Esophagus squamous epithelium (tissue), 5 donors: ENCODE results near the gene PAFAH2. TPM values are rescaled to one million over a fixed set of nuclear protein-coding genes. Genes with fewer than 3 reads are reported as not detected.

ENCODE experiments used
- DNase-seq: peaks from one replicate; lab custom pipeline; 2025; lab: John Stamatoyannopoulos, UW
- H3K27ac ChIP-seq, 4 donors: fragments of 200-600 bp; sonication (generic); one replicate each; pipeline ENCODE4 v1.5.1; 2016 to 2019; ENCODE audit warnings: mild to moderate bottlenecking in 1 of 4
- H3K27me3 ChIP-seq, 4 donors: fragments of 200-600 bp; sonication (generic); 1 replicate in 3 of 4; 2 replicates in 1 of 4; pipeline versions ENCODE4 v1.5.1 to v1.6.0; 2017 to 2021; ENCODE audit warnings: antibody characterized with exemption in 1 of 4
- H3K36me3 ChIP-seq, 3 donors: fragments of 200-600 bp; sonication (generic); one replicate each; pipeline ENCODE4 v1.5.1; 2016 to 2019
- H3K4me1 ChIP-seq, 3 donors: fragments of 200-600 bp; sonication (generic); one replicate each; pipeline ENCODE4 v1.5.1; 2017 to 2019
- H3K4me3 ChIP-seq, 4 donors: fragments of 200-600 bp; sonication (generic); 1 replicate in 3 of 4; 2 replicates in 1 of 4; pipeline ENCODE4 v1.5.1; 2016 to 2019; ENCODE audit warnings: mild to moderate bottlenecking in 2 of 4, moderate library complexity in 1 of 4
- H3K9me3 ChIP-seq, 3 donors: fragments of 200-600 bp; sonication (generic); one replicate each; pipeline ENCODE4 v1.5.1; 2016 to 2019
- POLR2A ChIP-seq, 4 donors: fragments of 450-650 bp; IDR thresholded peaks; one replicate each; pipeline ENCODE4 v1.6.1; 2017; ENCODE audit warnings: antibody characterized with exemption in 4 of 4, mild to moderate bottlenecking in 4 of 4, moderate library complexity in 3 of 4
- WGBS, 2 donors: methylation state at CpG; one replicate each; pipeline ENCODE4 v1.1.5; 2018; 5-methylcytosine and 5-hydroxymethylcytosine counted together
- intact Hi-C: fragments of 100-400 bp; cut with DNase I; formaldehyde crosslinking; loops from one replicate; pipeline ENCODE4 v1.15.0; 2022
- total RNA-seq, 4 donors: library from RNA; depleted of rRNA; stranded (reverse); fragments of >200 nt; gene quantifications; one replicate each; pipeline ENCODE4 v1.1.0, GENCODE V29; 2016
- TF ChIP-seq, protein P1 (sequence below), 6 experiments: fragments of 450-650 bp in 4 of 6; fragments of 200-600 bp in 2 of 6; sonication (generic) in 2 of 6; IDR thresholded peaks; one replicate each; pipeline ENCODE4 v1.5.1; 2016 to 2019; ENCODE audit warnings: antibody characterized with exemption in 6 of 6, mild to moderate bottlenecking in 4 of 6, moderate library complexity in 4 of 6
- donor health status: DM: yes; HTN: yes; CAD: no.

PAFAH2 gene
- total RNA-seq, 4 donors from 2014 or later = 8.3 to 17.2 (median 11.7) TPM

DNA sequence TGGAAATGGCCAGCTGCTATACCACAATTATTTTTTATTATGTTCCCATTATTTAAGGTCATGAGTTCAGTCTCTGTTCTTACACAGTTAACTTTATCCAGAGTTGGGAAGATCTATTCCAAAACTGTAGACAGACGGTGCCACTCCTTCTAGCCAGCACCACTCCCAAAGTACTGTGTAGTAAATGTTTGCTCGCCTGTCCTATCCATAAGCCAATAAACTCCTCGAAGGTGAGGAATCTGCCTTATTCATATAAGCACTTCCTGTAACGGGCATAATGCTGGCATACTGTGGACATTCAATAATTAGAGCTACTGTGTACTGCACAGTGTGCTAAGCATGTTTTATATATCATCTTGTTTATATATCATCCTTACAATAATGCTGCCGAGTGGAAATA is 65.5 kb downstream of the PAFAH2 start:
- Histone ChIP-seq H3K27ac (no peak overlapping the region), H3K4me1 (peaks cover 0 to 60% (median 6%) of the 10 kb centered on the region in 3 donors), H3K9me3 (no peaks in the 10 kb centered on the region), H3K27me3 (peaks cover 0 to 5% (median 0%) of the 10 kb centered on the region in 4 donors), H3K36me3 (no peaks in the 10 kb centered on the region), H3K4me3 (no peak overlapping the region)
- no peak for DNase-seq
- TF ChIP-seq, protein P1, sequence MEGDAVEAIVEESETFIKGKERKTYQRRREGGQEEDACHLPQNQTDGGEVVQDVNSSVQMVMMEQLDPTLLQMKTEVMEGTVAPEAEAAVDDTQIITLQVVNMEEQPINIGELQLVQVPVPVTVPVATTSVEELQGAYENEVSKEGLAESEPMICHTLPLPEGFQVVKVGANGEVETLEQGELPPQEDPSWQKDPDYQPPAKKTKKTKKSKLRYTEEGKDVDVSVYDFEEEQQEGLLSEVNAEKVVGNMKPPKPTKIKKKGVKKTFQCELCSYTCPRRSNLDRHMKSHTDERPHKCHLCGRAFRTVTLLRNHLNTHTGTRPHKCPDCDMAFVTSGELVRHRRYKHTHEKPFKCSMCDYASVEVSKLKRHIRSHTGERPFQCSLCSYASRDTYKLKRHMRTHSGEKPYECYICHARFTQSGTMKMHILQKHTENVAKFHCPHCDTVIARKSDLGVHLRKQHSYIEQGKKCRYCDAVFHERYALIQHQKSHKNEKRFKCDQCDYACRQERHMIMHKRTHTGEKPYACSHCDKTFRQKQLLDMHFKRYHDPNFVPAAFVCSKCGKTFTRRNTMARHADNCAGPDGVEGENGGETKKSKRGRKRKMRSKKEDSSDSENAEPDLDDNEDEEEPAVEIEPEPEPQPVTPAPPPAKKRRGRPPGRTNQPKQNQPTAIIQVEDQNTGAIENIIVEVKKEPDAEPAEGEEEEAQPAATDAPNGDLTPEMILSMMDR (IDR thresholded peaks at IDR 0.05) = no peak
- TF ChIP-seq POLR2A (IDR thresholded peaks at IDR 0.05) = no peak
- 53 to 57% methylated on average over 5 of the region's 5 CpGs for WGBS, 2 donors
- intact Hi-C loops = no loop called here

DNA sequence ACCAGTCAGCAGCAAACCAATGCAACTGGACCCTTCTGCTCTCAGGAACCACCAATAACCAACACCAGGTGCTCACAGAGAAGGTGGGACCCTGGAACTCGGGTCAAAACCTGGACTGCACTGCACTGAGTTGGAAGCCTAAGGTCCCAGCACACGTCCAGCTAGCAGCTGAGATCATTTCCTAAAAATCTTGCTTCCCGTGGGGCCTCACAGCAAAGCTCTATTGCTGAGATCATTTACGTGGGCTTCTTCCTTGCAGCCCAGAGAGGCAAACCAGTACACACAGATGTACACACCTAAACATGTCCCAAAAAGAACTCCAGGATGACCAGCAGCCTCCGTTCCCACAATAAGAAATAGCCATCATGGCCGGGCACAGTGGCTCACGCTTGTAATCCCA is 68.8 kb downstream of the PAFAH2 start:
- peaks cover 0 to 40% (median 2%) of the 10 kb centered on the region in 3 donors for H3K4me1 ChIP-seq
- H3K9me3 ChIP-seq = no peaks in the 10 kb centered on the region
- H3K36me3 ChIP-seq = no peaks in the 10 kb centered on the region
- intact Hi-C loops = no loop called here
- no peak for TF ChIP-seq POLR2A (IDR thresholded peaks at IDR 0.05)
- TF ChIP-seq, protein P1 (IDR thresholded peaks at IDR 0.05) = no peak
- DNase-seq = no peak
- 81 to 97% methylated on average over 4 to 5 of the region's 7 CpGs for WGBS, 2 donors
- no peak overlapping the region for H3K4me3 ChIP-seq
- peaks cover 0 to 11% (median 0%) of the 10 kb centered on the region in 4 donors for H3K27me3 ChIP-seq
- H3K27ac ChIP-seq = peak overlapping the region in 1 of 4 donors; percentile 18

GRCh38 chr1:25927521-25928265 is 70.2 kb downstream of the PAFAH2 start:
- WGBS, 2 donors = 76 to 90% methylated on average over 3 to 5 of the region's 5 CpGs
- H3K4me1 ChIP-seq = peaks cover 0 to 44% (median 12%) of the 10 kb centered on the region in 3 donors
- no peaks in the 10 kb centered on the region for H3K36me3 ChIP-seq
- H3K27me3 ChIP-seq = peaks cover 0 to 12% (median 0%) of the 10 kb centered on the region in 4 donors
- DNase-seq = no peak
- H3K27ac ChIP-seq = peak overlapping the region in 1 of 4 donors; percentile 6
- TF ChIP-seq, protein P1 (IDR thresholded peaks at IDR 0.05) = no peak
- TF ChIP-seq POLR2A (IDR thresholded peaks at IDR 0.05) = no peak
- no peak overlapping the region for H3K4me3 ChIP-seq
- intact Hi-C loops = no loop called here
- no peaks in the 10 kb centered on the region for H3K9me3 ChIP-seq

GRCh38 chr1:25926731-25927496 is 70.9 kb downstream of the PAFAH2 start:
- intact Hi-C loops = no loop called here
- H3K27ac ChIP-seq = no peak overlapping the region
- no peaks in the 10 kb centered on the region for H3K36me3 ChIP-seq
- no peak overlapping the region for H3K4me3 ChIP-seq
- H3K4me1 ChIP-seq = peaks cover 3 to 44% (median 17%) of the 10 kb centered on the region in 3 donors
- TF ChIP-seq, protein P1 (IDR thresholded peaks at IDR 0.05) = no peak
- TF ChIP-seq POLR2A (IDR thresholded peaks at IDR 0.05) = no peak
- peaks cover 0 to 18% (median 0%) of the 10 kb centered on the region in 4 donors for H3K27me3 ChIP-seq
- WGBS, 2 donors = 73 to 98% methylated on average over 8 to 9 of the region's 13 CpGs
- no peaks in the 10 kb centered on the region for H3K9me3 ChIP-seq
- DNase-seq = no peak

DNA sequence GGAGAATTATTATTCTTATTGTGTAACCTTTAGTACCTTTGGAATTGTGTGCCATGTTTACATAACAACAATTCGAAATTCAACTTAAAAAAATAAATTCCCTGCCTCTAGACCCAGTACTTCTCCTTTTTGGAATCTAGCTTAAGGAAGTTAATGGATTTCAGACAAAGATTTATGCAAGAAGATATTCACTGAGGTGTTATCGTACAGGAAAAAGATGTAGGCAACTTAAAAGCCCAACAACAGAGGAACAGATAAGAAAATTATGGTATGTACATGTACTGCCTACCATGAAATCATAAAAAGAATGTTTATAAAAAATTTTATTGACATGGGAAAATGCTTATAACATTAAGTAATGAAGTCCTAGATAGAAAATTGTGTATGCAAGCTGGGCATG is 73.4 kb downstream of the PAFAH2 start:
- H3K27ac ChIP-seq = no peak overlapping the region
- no peak overlapping the region for H3K4me3 ChIP-seq
- peaks cover 0 to 13% (median 0%) of the 10 kb centered on the region in 4 donors for H3K27me3 ChIP-seq
- no peaks in the 10 kb centered on the region for H3K36me3 ChIP-seq
- WGBS, 2 donors = 54 to 60% methylated on average over 2 of the region's 2 CpGs
- H3K4me1 ChIP-seq = peaks cover 3 to 43% (median 17%) of the 10 kb centered on the region in 3 donors
- TF ChIP-seq POLR2A (IDR thresholded peaks at IDR 0.05) = no peak
- TF ChIP-seq, protein P1 (IDR thresholded peaks at IDR 0.05) = no peak
- no peaks in the 10 kb centered on the region for H3K9me3 ChIP-seq
- intact Hi-C loops = no loop called here
- no peak for DNase-seq
